RWPE2 (cell line): ENCODE measurements around the gene MAGI1.

Experiments used
- ATAC-seq: fragments of 200-7000 bp; cut with Tn5 transposase; 3 replicates; pipeline ENCODE4 v1.9.1; 2021; ENCODE audit warnings: low read depth
- DNase-seq: peaks from one replicate; pipeline ENCODE4 v3.0.0-alpha.2; 2020; ENCODE audit warnings: low spot score
- H3K27ac ChIP-seq: fragments of 450-650 bp; 2 replicates; pipeline ENCODE4 v1.5.1; 2017; ENCODE audit warnings: mild to moderate bottlenecking; ENCODE audit not compliant: poor library complexity, severe bottlenecking
- H3K27me3 ChIP-seq: fragments of 250-450 bp; sonication (Bioruptor Pico); 2 replicates; pipeline ENCODE4 v1.5.1; 2021; ENCODE audit warnings: mild to moderate bottlenecking, moderate library complexity; ENCODE audit not compliant: insufficient read depth, poor library complexity, severe bottlenecking
- H3K36me3 ChIP-seq: fragments of 250-450 bp; sonication (Bioruptor Pico); 2 replicates; pipeline ENCODE4 v1.5.1; 2020; ENCODE audit warnings: low read depth, mild to moderate bottlenecking, moderate library complexity
- H3K4me1 ChIP-seq: fragments of 250-450 bp; sonication (Bioruptor Pico); 2 replicates; pipeline ENCODE4 v1.5.1; 2021; ENCODE audit warnings: mild to moderate bottlenecking, moderate library complexity; ENCODE audit not compliant: insufficient read depth, poor library complexity, severe bottlenecking
- H3K4me3 ChIP-seq: fragments of 250-450 bp; sonication (Bioruptor Pico); 2 replicates; pipeline ENCODE4 v1.5.1; 2021; ENCODE audit warnings: mild to moderate bottlenecking, moderate library complexity; ENCODE audit not compliant: severe bottlenecking
- H3K9me3 ChIP-seq: fragments of 250-450 bp; sonication (Bioruptor Pico); 2 replicates; pipeline ENCODE4 v1.5.1; 2021; ENCODE audit warnings: mild to moderate bottlenecking, moderate library complexity; ENCODE audit not compliant: severe bottlenecking
- TF ChIP-seq, protein P1 (sequence below): fragments of 450-650 bp; IDR thresholded peaks from one replicate; pipeline ENCODE4 v1.5.1; 2017; ENCODE audit warnings: mild to moderate bottlenecking, moderate library complexity; ENCODE audit not compliant: poor library complexity, severe bottlenecking

The MAGI1 gene

DNA sequence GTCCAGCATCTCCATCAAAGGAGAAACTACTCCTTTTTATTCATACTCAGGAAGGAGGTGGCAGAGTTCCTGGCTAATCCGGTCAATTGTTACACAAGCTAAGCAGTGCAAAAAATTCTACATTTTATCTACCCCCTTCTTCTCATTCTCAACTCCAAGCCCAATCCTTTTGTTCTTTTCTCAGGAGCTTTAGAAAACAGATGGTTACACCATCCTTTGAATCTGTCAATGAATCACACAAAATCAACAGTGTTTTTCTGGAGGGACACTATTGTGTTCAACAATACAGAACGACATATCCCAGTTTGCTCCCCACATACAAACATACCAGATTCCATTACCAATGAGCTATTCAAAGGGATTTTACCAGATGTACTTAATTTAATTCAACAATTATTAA is 362.1 kb downstream of the MAGI1 start:
- Histone ChIP-seq H3K4me1 (no peaks in the 10 kb centered on the region), H3K4me3 (no peak overlapping the region), H3K27me3 (no peaks in the 10 kb centered on the region), H3K36me3 (no peaks in the 10 kb centered on the region), H3K9me3 (no peaks in the 10 kb centered on the region), H3K27ac (no peak overlapping the region)
- TF ChIP-seq, protein P1, sequence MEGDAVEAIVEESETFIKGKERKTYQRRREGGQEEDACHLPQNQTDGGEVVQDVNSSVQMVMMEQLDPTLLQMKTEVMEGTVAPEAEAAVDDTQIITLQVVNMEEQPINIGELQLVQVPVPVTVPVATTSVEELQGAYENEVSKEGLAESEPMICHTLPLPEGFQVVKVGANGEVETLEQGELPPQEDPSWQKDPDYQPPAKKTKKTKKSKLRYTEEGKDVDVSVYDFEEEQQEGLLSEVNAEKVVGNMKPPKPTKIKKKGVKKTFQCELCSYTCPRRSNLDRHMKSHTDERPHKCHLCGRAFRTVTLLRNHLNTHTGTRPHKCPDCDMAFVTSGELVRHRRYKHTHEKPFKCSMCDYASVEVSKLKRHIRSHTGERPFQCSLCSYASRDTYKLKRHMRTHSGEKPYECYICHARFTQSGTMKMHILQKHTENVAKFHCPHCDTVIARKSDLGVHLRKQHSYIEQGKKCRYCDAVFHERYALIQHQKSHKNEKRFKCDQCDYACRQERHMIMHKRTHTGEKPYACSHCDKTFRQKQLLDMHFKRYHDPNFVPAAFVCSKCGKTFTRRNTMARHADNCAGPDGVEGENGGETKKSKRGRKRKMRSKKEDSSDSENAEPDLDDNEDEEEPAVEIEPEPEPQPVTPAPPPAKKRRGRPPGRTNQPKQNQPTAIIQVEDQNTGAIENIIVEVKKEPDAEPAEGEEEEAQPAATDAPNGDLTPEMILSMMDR = no peak
- ATAC-seq (no peak), DNase-seq (no peak)

GRCh38 chr3:65675011-65675410 is 363.7 kb downstream of the MAGI1 start:
- DNase-seq (no peak), ATAC-seq (no peak)
- H3K27ac ChIP-seq = no peak overlapping the region
- no peaks in the 10 kb centered on the region for H3K36me3 ChIP-seq
- no peaks in the 10 kb centered on the region for H3K27me3 ChIP-seq
- H3K4me1 ChIP-seq = no peaks in the 10 kb centered on the region
- no peak overlapping the region for H3K4me3 ChIP-seq
- no peaks in the 10 kb centered on the region for H3K9me3 ChIP-seq
- TF ChIP-seq, protein P1 = no peak

- no peak overlapping the region for H3K27ac ChIP-seq
- no peak overlapping the region for H3K4me3 ChIP-seq
- H3K4me1 ChIP-seq = peaks cover 4% of the 10 kb centered on the region
- H3K9me3 ChIP-seq = no peaks in the 10 kb centered on the region
- no peak for ATAC-seq
- no peaks in the 10 kb centered on the region for H3K27me3 ChIP-seq
- DNase-seq = no peak
- TF ChIP-seq, protein P1 = no peak
- no peaks in the 10 kb centered on the region for H3K36me3 ChIP-seq
Measured at GRCh38 chr3:65674226-65674625, 364.5 kb downstream of the MAGI1 start.

DNA sequence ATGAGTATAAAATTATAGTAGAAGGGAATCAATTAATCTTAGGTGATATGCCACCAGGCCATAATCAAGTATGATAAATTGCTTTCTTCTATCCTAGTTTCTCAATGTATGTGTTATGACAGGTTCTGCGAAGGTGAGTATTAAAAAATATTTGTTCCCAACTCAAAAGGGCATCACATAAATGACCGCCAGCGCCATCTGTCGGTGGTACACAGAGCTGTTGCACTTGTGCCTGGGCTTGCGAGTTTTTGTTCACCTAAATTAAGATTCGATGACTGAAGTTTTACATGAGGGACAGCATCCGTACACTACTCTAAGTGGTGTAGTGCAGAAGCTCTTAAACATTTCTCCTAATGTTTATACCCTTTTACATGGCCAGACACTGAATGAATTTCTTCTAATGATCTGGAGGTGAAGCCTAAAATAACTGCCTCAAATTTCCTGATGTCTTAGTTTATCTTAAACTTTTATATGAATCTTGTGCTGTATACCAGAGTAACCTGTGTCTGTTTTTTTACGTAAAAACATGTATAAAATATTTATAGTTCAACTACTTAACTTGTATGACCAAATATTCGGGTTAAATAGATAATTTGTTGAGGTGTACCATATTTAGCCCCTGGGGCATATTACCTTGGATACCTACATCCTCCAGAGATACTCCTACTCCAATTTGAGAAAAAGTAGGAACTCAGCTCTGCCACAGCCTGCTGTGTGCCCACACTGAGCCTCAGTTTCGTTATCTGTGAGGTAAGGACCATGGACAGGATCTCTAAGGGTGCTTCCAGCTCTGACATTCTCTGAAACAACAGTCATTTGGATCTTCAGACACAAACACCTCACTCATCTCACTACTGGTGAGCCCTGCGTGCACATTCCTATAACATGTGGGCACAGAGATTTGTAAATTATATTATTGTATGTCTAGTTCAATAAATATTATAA is 365.6 kb downstream of the MAGI1 start:
- TF ChIP-seq, protein P1 = peak; percentile 76
- ATAC-seq (peak; percentile 33; the same call in 1 of the 3 replicates), DNase-seq (no peak)
- Histone ChIP-seq H3K4me3 (no peak overlapping the region), H3K9me3 (no peaks in the 10 kb centered on the region), H3K27me3 (no peaks in the 10 kb centered on the region), H3K4me1 (peaks cover 5% of the 10 kb centered on the region), H3K27ac (no peak overlapping the region), H3K36me3 (no peaks in the 10 kb centered on the region)

DNA sequence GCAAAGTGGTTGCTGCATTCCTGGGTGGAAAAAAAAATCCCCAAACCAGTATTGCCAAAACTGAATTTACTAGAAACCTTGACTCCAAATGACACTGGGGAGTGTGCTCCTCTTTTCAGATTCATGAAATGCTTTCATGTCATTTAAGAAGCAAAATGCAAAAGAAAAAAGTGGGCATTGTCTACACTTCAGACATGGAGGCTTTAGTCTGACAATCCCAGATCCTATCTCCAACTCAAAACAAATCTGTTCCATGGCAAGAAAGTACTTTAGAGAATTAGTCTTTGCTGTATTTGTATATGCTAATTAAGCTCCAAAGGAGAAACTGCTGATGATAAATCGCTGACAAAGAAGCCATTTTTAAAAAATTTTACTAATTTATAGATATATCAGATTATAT is 366.7 kb downstream of the MAGI1 start:
- Histone ChIP-seq H3K4me1 (peaks cover 5% of the 10 kb centered on the region), H3K4me3 (no peak overlapping the region), H3K27me3 (no peaks in the 10 kb centered on the region), H3K36me3 (no peaks in the 10 kb centered on the region), H3K9me3 (no peaks in the 10 kb centered on the region), H3K27ac (no peak overlapping the region)
- ATAC-seq (no peak), DNase-seq (no peak)
- TF ChIP-seq, protein P1 = no peak
